ENCODE data around the gene KRTAP19-8.

KRTAP19-8 gene

GRCh38 chr21:31050577-31051157 is 12.4 kb upstream of the KRTAP19-8 start:
- Histone ChIP-seq H3K9me2 (ENCODE audit: low read depth, low read length) (no peaks in the 10 kb centered on the region), H3K27me3 (ENCODE audit: insufficient read depth, low read length) (no peaks in the 10 kb centered on the region), H3K36me3 (ENCODE audit: insufficient read depth, low read length) (no peaks in the 10 kb centered on the region), H3F3A (ENCODE audit: insufficient read depth, low read length) (no peaks in the 10 kb centered on the region), H4K20me1 (ENCODE audit: insufficient read depth, low read length) (no peaks in the 10 kb centered on the region), H3K4me3 (ENCODE audit: low read depth, low read length, poor library complexity, severe bottlenecking) (no peak overlapping the region), H3K9me3 (ENCODE audit: low read length) (no peaks in the 10 kb centered on the region), H3K4me1 (ENCODE audit: insufficient read depth, low read length, severe bottlenecking) (no peaks in the 10 kb centered on the region), H3K9ac (ENCODE audit: low read length) (no peak overlapping the region), H2AFZ (ENCODE audit: low read length) (no peak overlapping the region), H3K4me2 (ENCODE audit: low read length) (no peak overlapping the region), H3K79me2 (ENCODE audit: insufficient read depth, low read length) (no peaks in the 10 kb centered on the region), H3K27ac (ENCODE audit: low read depth, low read length, poor library complexity, severe bottlenecking) (no peak overlapping the region)
- TF ChIP-seq EZH2 (IDR thresholded peaks at IDR 0.05; ENCODE audit: borderline replicate concordance, low read length) (no peak), CTCF (IDR thresholded peaks at IDR 0.05; ENCODE audit: low read length) (no peak)

GRCh38 chr21:31045841-31046240 is 7.6 kb upstream of the KRTAP19-8 start:
- no peak overlapping the region for H3K27ac ChIP-seq (ENCODE audit: low read depth, low read length, poor library complexity, severe bottlenecking)
- no peaks in the 10 kb centered on the region for H3K4me1 ChIP-seq (ENCODE audit: insufficient read depth, low read length, severe bottlenecking)
- no peak overlapping the region for H3K4me2 ChIP-seq (ENCODE audit: low read length)
- no peak overlapping the region for H3K4me3 ChIP-seq (ENCODE audit: low read depth, low read length, poor library complexity, severe bottlenecking)
- TF ChIP-seq CTCF (IDR thresholded peaks at IDR 0.05; ENCODE audit: low read length) (no peak), EZH2 (IDR thresholded peaks at IDR 0.05; ENCODE audit: borderline replicate concordance, low read length) (no peak)
- H3K79me2 ChIP-seq (ENCODE audit: insufficient read depth, low read length) = no peaks in the 10 kb centered on the region
- H3K9me3 ChIP-seq (ENCODE audit: low read length) = no peaks in the 10 kb centered on the region
- H2AFZ ChIP-seq (ENCODE audit: low read length) = no peak overlapping the region
- H3K9ac ChIP-seq (ENCODE audit: low read length) = no peak overlapping the region
- 0 out of 2 replicates have a peak, but pooled peaks cover 8% of the 10 kb centered on the region for H3K27me3 ChIP-seq (ENCODE audit: insufficient read depth, low read length)
- no peaks in the 10 kb centered on the region for H3K9me2 ChIP-seq (ENCODE audit: low read depth, low read length)
- H4K20me1 ChIP-seq (ENCODE audit: insufficient read depth, low read length) = no peaks in the 10 kb centered on the region
- no peaks in the 10 kb centered on the region for H3F3A ChIP-seq (ENCODE audit: insufficient read depth, low read length)
- no peaks in the 10 kb centered on the region for H3K36me3 ChIP-seq (ENCODE audit: insufficient read depth, low read length)

- H3K27ac ChIP-seq (ENCODE audit: low read depth, low read length, poor library complexity, severe bottlenecking) = no peak overlapping the region
- no peak overlapping the region for H2AFZ ChIP-seq (ENCODE audit: low read length)
- TF ChIP-seq EZH2 (IDR thresholded peaks at IDR 0.05; ENCODE audit: borderline replicate concordance, low read length) (no peak), CTCF (IDR thresholded peaks at IDR 0.05; ENCODE audit: low read length) (no peak)
- no peaks in the 10 kb centered on the region for H3K36me3 ChIP-seq (ENCODE audit: insufficient read depth, low read length)
- H3K27me3 ChIP-seq (ENCODE audit: insufficient read depth, low read length) = 0 out of 2 replicates have a peak, but pooled peaks cover 8% of the 10 kb centered on the region
- H3K4me2 ChIP-seq (ENCODE audit: low read length) = no peak overlapping the region
- H3K4me1 ChIP-seq (ENCODE audit: insufficient read depth, low read length, severe bottlenecking) = no peaks in the 10 kb centered on the region
- no peak overlapping the region for H3K4me3 ChIP-seq (ENCODE audit: low read depth, low read length, poor library complexity, severe bottlenecking)
- no peaks in the 10 kb centered on the region for H3K9me3 ChIP-seq (ENCODE audit: low read length)
- no peaks in the 10 kb centered on the region for H3K9me2 ChIP-seq (ENCODE audit: low read depth, low read length)
- no peaks in the 10 kb centered on the region for H3K79me2 ChIP-seq (ENCODE audit: insufficient read depth, low read length)
- no peak overlapping the region for H3K9ac ChIP-seq (ENCODE audit: low read length)
- H4K20me1 ChIP-seq (ENCODE audit: insufficient read depth, low read length) = no peaks in the 10 kb centered on the region
- no peaks in the 10 kb centered on the region for H3F3A ChIP-seq (ENCODE audit: insufficient read depth, low read length)
Observed at GRCh38 chr21:31043471-31043870, 5.2 kb upstream of the KRTAP19-8 start.
